Stimulated activated CD4-positive, alpha-beta T cell treated with anti-CD3 and anti-CD28 coated beads, Interleukin-1b, Interleukin-23, amount 100 ng/mL, for 1 hour (primary cell): Measurements from ENCODE around the gene LINC01488.

Source experiments
- DNase-seq, 2 donors: peaks; one replicate each; pipeline ENCODE4 v3.0.0-alpha.2; 2020; ENCODE audit warnings: low read depth in 2 of 2

LINC01488 gene

DNA sequence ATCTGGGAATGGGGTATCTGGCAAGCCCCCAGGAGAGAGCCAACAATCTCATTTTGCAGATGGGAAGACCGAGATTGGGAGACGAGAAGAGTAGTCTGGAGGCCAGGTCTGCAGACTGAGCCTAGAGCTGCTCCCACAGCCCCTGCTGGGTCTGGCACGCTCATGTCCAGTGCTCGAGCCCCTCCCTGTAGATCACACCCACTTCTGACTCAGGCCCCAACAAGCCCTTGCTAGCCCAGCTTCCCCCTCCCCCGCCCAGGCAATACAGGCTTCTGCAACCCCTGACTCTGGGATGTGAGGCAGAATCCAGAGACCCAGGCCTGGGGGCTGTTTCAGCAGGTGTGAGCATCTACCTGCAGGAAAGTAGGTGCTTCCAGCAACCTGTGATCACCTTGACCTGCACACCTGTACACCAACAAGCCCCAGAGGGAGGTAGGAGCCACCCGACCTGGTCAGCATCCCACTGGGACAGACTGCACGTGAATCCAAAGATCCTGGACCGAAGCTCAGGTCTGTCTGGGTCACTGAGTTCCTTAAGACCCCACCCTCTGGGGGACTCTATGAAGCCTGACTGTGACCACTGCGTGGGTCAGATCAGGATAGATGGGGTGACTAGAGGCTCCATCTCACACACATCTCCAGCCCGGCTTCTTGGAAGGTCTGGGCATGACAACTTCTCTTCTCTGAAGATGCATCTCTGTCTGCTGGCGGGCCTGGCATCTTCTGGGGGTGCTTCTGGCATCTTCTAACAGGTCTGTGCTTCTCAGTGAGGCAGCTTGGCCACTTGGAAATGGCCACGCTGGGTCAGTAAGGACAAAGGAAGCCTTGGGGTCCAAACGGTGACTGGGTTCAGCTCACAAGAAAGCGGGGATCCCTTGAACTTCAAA is 29.3 kb downstream of the LINC01488 start:
- no peak for DNase-seq

DNA sequence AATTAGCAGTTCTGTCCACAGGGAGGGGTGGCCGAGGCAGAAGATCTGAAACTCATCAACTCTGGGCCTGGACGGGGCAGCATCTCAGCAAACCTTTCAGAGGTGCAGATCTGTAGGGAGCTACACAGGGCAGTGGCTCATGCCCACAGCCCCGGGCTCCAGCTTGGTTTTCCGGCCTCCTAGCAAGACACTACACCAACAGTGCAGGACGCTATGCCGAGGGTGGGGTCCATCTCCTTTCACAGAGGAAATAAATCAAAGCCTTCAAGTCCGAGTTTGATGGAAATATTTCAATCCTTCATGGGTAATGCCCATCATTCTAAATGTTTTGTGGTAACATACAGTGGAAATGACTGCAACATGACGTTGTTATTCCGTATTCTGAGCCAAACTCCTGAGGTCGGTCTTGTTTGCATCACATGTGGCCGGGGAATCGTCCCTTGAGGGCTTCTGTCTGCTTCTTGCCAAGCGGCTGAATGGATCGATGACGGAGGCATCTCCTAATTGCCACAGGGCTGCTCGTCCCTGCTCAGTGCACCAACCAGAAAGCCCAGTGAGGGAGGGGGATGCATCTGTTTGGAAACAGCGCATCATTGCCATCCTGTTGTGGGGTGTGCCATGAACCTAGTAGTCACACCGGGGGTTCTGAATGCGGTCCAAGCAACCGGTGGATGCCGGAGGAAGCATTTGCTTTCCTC is 30.0 kb downstream of the LINC01488 start:
- DNase-seq: no peak

DNA sequence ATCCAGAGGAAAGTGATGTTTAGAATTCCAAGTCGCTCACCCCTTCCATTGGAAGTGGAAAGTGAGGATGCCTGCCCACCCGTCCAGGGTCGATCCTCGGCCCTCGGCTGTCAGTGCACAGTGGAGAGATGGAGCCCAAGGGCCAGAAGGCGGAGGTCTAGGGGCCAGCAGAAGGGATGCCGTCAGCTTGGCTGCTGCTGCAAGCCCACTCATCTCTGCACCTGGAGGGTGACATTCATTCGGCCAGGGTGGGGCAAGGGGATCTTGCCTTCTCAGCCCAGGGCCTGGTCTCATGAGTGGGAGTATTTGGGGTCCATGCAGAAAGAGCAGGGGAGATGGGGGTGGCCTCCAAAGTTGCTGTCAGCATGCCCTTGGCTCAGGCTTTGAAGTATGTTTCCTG is 30.7 kb downstream of the LINC01488 start:
- no peak for DNase-seq

DNA sequence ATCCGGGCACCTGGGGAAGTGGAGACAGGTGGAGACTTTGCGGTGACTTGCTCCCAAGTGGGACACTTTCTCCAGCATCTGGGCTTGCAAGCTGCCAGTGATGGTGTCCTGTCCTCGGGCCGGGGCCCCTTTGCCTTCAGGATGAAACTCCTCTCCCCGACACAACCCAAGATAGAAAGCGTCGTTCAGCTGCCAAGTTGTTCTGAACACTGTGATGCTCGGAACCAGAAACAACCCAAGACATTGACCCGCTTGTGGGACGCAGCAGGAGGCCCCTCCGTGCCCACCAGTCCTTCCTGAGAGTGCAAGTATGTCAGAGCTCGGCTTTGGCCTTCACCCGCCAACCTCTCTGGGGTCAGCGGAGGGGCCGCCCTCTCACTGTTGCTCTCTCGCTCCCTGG is 31.3 kb downstream of the LINC01488 start:
- DNase-seq: no peak

DNA sequence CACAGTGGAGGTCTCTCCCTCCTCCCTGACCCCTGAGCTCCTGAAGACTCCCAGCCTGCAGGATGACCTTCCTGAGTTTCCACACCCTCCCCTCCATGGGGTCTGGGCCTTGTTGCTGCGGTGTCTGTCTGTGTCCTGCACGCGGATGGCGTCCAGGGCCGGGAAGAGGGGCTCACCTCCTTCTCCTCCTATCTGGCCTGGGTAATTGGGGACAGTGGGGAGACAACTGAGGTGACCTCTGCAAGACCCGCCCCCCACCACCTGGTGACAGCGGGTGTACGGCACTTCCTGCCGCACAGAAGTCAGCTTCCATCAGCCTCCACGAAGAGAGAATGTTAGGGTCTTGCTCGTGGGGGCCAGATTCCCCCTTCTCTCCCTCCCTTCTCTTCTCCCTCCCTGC is 31.7 kb downstream of the LINC01488 start:
- no peak for DNase-seq

DNA sequence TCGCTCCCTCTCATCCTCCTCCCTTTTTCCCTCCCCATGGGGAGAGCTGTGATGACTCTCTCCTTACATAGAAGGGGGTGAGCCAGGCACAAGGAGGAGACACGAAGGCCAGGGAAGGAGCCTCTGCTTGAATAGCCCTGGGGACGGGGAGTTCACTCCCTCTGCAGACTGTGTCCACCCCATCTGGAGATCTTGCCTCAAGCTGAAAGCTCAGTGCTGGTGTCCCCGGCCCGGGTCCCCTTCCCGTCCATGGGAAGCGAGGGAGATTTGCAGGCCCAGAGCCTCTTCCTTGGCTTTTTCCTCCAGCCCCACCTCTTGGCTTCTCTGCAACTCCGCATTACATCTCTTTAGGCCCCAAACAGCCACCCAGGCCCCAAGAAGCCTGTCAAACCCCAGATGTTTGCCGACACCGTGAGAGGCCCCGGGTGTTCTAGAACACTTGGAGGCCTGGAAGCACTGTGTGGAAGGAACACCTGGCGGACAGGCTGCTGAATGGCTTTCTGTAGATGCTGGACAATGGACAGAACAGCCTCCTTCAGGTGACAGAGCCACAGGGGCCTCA is 32.3 kb downstream of the LINC01488 start:
- no peak for DNase-seq

DNA sequence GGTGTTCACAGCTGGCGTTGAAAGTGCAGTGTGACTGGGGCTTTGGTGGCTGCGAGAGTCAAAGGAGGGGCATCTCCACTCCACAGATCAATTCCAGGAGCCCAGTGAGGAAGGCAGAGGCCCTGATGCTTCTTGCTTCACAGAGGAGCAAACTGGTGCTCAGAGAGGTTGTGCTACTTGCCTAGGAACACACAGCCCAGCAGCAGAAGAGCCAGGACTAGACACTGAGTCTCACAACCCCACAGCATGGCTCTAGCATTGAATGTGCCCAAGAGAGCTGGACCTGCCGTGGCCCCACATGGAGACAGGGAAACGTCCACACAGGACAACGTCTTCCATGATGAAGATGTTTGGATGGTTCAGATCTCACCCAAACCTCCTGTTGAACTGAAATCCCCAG is 33.3 kb downstream of the LINC01488 start:
- no peak for DNase-seq

DNA sequence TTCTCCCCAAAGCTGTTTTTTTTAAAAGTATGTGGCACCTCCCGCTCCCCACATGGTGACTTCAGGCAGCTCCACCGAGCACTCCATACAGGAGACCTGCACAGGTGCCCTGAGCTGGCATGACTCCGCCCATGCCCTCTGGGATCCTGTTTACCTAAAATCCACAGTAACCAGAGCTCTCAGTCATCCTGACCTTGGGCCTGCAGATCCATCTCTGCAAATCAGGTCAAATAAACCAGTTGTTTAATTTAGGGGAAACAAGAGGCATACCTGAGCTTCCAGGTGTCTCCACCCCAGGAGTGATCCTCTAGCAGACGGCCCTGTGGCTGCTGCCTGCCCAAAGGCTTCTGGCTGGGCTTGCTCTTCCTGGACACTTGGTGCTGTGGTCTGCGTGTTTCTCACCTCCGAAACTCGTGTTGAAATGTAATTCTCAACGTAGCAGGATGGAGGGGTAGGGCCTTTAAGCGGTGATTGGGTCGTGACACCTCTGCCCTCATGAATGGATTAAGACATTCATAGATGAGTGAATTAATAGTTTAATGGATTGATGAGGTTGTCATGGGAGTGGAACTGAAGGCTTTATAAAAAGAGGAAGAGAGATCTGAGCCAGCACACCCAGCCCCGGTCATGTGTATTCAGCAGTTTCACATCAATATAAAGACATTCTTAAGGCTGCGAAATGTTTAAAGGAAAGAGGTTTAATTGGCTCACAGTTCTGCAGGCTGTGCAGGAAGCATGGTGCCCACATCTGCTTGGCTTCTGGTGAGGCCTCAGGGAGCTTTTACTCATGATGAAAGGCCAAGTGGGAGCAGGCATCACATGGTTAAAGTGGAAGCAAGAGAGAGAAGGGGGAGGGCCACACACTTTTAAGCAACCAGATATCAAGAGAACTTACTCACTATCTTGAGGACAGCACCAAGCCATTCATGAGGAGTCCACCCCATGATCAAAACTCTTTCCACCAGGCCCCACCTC is 34.1 kb downstream of the LINC01488 start:
- no peak for DNase-seq

DNA sequence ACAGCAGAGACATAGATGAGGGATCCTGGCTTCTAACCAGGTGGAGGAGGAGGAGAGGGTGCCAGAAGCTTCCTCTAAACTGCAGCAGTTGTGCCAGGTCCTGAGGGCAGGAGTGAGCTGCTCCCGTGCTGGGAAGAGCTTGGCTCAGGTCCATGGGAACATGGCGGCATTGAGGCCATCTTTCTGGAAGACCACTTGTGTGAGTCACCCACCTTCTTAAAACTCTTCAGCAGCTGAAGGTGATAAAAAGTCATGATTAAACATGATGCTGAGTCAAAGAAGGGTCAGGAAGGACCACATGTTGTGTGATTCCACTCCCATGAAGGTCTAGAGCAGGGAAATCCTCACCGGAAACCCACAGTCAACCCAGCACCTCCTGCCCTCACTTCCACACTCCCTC is 35.1 kb downstream of the LINC01488 start:
- DNase-seq: no peak

DNA sequence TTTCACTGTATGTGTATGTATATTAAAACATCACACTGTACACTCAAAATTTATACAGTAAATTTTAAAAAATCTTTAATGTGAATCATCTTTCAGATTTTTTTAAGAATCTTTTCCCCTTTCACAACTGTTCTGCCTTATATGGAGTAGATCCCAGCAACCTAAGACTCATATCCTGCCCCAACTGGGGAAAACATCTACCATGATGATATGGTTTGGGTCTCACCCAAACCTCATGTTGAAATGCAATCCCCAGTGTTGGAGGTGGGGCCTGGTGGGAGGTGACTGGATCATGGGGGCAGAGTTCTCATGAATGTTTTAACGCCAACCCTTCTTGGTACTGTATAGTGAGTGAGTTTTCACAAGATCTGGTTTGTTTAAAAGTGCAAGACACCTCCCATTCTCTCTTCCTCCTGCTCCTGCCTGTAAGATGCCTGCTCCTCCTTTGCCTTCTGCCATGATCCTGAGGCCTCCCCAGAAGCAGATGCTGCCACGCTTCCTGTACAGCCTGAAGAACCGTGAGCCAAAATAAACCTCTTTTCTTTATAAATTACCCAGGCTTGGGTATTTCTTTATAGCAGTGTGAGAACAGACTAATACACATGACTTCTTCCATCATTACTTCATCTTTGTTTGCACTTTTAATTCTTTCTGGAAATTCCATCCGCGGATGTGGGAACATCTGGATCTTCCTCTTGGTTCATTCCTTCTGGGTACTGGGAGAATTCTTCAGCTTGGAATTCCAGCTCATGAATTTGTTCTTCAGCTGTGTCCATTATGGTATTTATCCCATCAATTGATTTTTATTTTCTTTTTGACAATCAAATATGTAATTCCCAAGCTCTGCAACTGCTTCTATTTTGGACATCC is 36.9 kb downstream of the LINC01488 start:
- DNase-seq: no peak

DNA sequence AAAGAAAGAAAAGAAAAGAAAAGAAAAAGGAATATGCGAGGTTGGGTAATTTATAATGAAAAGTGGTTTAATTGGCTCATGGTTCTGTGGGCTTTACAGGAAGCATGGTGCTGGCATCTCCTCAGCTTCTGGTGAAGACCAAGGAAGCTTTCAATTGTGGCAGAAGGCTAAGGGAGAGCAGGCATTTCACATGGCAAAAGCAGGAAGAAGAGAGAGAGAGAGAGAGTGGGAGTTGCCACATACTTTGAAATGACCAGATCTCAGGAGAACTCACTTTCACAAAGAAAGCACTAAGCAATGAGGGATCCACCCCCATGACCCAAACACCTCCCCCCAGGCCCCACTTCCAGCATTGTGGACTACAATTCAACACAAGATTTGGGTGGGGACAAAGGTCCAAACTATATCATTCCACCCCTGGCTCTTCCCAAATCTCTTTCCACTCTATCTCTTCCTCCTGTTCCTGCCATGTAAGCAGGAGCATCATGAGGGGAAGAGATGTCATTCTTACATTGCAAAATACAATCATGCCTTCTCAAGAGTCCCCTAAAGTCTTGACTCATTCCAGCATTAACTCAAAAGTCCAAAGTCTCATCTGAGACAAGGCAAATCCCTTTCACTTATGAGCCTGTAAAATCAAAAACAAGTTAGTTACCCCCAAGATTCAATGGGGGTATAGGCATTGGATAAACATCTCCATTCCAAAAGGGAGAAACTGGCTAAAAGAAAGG is 38.9 kb downstream of the LINC01488 start:
- no peak for DNase-seq

DNA sequence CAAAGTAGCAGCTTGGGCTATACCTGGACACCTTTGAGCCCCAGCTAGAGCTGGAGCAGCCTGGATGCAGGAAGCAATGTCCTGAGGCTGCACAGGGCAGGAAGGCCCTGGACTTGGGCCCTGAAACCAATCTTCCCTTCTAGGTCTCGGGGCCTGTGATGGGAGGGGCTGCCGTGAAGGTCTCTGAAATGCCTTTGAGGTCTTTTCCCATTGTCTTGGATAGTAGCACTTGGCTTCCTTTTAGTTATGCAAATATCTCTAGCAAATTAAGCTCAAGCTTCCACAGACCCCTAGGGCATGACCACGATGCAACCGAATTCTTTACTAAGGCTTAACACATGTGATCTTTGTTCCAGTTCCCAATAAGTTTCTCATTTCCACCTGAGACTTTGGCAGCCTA is 40.0 kb downstream of the LINC01488 start:
- no peak for DNase-seq

DNA sequence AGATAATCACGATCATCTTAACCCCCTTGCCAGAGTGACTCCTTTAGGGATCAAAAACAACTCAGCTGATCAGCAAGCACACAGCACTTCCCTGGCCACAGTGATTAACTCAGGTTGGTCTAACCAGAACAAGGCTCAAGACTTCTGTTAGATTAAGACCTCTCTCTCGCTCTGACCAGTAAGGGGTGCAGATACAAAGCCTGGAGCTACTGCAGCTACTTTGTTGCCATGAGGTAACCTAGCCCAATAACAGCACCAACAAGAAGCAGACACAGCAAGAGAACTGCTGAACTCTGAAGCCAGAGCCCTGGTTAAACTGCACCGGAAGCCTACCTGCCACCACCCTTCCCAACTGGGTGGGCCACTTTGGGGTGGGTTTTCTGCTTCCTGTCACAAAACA is 42.0 kb downstream of the LINC01488 start:
- DNase-seq: no peak

DNA sequence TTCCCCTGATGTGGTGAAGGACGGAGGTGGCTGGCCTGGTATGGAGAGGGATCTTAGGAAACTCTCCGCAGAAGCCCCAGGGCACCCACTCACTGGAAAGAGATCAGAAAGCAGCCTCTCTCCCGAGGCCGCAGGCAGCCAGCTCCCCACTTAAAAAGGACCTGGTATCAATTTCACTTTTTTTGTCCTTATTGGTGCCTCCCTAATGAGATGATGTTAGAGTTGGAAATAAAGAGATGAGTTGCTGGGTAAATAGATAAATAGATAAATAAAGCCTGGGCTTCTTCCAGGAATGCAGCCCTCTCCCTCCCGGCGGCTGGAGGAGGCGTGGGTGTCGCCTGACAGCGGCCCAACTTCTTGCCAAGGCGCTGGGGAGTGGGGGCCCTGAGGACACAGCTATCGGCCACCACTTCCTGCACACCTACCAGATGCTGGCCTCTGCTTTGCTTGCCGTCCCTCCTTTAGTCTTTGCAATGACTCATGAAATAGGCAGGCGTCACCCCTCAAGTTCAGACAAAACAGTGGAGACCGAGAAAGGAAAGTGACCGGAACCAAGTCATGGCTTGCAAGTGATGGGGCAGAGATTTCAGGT is 42.9 kb downstream of the LINC01488 start:
- no peak for DNase-seq

DNA sequence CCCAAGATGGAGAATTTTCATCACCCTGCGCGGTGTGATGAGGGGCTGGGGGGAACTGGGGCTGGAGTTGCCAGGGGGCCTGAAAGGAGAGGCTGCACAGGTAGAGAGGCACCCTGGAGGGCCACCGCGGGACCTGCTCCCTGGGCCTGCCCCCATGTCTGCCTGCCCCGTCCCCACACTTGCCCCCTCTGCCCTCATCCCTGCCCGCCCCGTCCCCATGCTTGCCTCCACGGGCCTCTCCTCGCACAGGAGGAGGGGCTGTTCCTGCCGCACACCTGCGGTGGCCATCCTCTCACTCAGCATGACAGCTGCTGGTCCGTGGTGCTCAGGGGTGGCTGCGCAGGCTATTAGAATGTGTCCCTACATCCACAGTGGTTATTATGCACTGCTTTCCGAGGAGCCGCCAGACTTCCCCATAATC is 43.5 kb downstream of the LINC01488 start:
- DNase-seq: no peak

DNA sequence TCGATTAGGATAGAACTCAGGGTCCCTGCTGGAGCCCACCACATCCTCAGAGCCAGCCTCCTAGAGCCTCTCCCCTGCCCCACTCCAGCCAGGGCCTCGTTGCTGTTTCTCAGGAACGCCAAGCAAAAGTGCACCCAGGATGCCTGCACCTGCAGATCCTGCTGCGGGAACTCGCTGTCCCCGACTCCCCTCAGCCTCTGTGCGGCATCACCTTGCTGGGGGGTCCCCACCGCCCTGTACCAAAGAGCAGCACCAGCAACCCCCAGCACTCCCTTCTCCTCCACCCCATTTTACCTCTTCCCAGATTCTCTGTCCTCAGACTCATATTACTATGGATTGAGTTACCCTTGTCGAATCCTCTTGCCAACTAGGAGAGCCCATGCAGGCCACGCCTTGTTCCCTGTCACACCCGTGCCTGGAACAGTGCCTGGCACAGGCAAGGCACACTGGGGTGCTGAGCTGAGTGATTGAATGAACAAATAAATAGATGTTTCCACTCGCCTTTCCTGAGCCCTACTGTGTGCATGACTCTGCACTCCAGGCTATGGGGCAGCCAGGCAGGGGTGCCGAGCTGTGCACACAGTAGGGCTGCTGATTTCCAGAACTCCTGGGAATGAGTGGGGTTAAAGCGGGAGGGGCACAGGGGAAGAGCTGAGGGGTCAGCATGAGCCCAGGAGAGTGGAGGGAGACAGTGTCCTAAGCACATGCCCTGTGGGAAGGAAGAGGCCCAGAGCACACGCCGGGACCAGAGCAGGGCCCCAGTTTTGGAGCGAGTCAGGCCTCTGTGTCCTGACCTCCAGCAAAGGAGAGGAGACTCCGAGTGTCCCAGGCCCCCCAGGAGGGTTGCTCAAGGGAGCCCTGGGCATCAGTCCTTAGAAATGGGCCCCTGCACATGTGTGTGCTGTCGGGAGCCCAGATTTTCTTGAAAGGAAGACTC is 44.3 kb downstream of the LINC01488 start:
- no peak for DNase-seq

DNA sequence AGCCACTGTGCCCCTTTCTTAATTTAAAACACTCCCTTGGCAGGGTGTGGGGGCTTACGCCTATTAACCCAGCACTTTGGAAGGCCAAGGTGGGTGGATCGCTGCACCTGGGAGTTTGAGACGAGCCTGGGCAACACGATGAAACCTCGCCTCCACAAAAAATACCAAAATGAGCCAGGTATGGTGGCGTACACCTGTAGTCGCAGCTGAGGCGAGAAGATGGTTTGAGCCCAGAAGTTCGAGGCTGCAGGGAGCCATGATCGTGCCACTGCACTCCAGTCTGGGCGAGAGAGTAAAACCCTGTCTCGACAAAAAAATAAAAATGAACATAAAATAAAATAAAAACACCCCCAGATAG is 45.0 kb downstream of the LINC01488 start:
- no peak for DNase-seq

DNA sequence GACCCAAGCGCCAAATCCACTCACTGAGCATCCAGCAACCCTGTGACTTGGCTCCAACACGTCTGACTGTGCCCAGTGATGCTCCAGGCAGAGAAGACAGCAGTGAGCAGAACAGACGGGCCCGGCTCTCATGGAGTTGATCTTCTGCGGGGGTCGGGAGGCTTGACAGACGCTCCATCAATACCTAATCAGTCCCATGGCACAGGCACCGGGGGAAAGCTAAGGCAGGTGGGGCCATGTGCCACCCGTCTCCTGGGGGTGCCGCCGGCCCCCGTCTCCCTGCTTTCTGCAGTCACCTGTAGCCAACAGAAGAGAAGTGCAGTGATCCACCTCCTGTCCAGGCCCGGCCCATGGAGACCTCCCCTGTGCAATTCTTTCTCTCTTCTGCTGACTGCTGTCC is 47.5 kb downstream of the LINC01488 start:
- DNase-seq: no peak
